GM12874 (cell line): ENCODE measurements around the gene DAPK1.

Experiments used
- CTCF ChIP-seq: IDR thresholded peaks from 2 replicates; pipeline ENCODE4 v1.5.1; 2011; ENCODE audit warnings: low read depth, mild to moderate bottlenecking, control low read depth, low read length, moderate library complexity; ENCODE audit not compliant: insufficient read depth

The DAPK1 gene

GRCh38 chr9:87548159-87548558 lies 50.5 kb downstream of the DAPK1 start:
- TF ChIP-seq CTCF, result no peak

GRCh38 chr9:87549791-87550190 lies 52.1 kb downstream of the DAPK1 start:
- TF ChIP-seq CTCF, result no peak

- no peak for TF ChIP-seq CTCF
These were observed 52.7 kb downstream of the DAPK1 start for GRCh38 chr9:87550253-87550954.

- TF ChIP-seq CTCF, result no peak
These were observed 54.1 kb downstream of the DAPK1 start for GRCh38 chr9:87551772-87552217.

- TF ChIP-seq CTCF, result no peak
These were observed 56.7 kb downstream of the DAPK1 start for GRCh38 chr9:87554171-87554910.

- TF ChIP-seq CTCF, result no peak
These were observed 57.3 kb downstream of the DAPK1 start for GRCh38 chr9:87554976-87555375.

- no peak for TF ChIP-seq CTCF
These were observed 58.4 kb downstream of the DAPK1 start for GRCh38 chr9:87556039-87556438.
